HEK293 (cell line): Measurements from ENCODE around the gene NPTX1.

Source experiments
- GLI4 ChIP-seq: fragments of 450-650 bp; formaldehyde crosslinking; IDR thresholded peaks from 2 replicates; pipeline ENCODE4 v1.5.1; 2016; ENCODE audit warnings: missing biosample characterization, missing genetic modification characterization
- REST ChIP-seq: fragments of 450-650 bp; formaldehyde crosslinking; IDR thresholded peaks from 2 replicates; pipeline ENCODE4 v1.5.1; 2016; ENCODE audit warnings: missing biosample characterization, missing genetic modification characterization
- SP7 ChIP-seq: fragments of 450-650 bp; formaldehyde crosslinking; IDR thresholded peaks from 2 replicates; pipeline ENCODE4 v1.5.1; 2016; ENCODE audit warnings: missing biosample characterization, missing genetic modification characterization
- TCF7L2 ChIP-seq: IDR thresholded peaks from 2 replicates; pipeline ENCODE4 v1.6.1; 2011; ENCODE audit warnings: low read depth, mild to moderate bottlenecking, inconsistent platforms, low read length, moderate library complexity, borderline replicate concordance
- YY2 ChIP-seq: fragments of 450-650 bp; formaldehyde crosslinking; IDR thresholded peaks from 2 replicates; pipeline ENCODE4 v1.5.1; 2016; ENCODE audit warnings: missing biosample characterization, missing genetic modification characterization
- ZBTB20 ChIP-seq: fragments of 450-650 bp; formaldehyde crosslinking; IDR thresholded peaks from 2 replicates; pipeline ENCODE4 v1.5.1; 2016; ENCODE audit warnings: missing biosample characterization, missing genetic modification characterization
- ZBTB49 ChIP-seq: fragments of 450-650 bp; formaldehyde crosslinking; IDR thresholded peaks from 2 replicates; pipeline ENCODE4 v1.5.1; 2016; ENCODE audit warnings: missing biosample characterization, missing genetic modification characterization, low read depth
- ZEB2 ChIP-seq: fragments of 450-650 bp; formaldehyde crosslinking; IDR thresholded peaks from 2 replicates; pipeline ENCODE4 v1.5.1; 2016; ENCODE audit warnings: missing biosample characterization, missing genetic modification characterization
- ZFP3 ChIP-seq: fragments of 450-650 bp; formaldehyde crosslinking; IDR thresholded peaks from 2 replicates; pipeline ENCODE4 v1.5.1; 2016; ENCODE audit warnings: low read depth, missing biosample characterization, missing genetic modification characterization
- ZFP41 ChIP-seq: fragments of 450-650 bp; formaldehyde crosslinking; IDR thresholded peaks from 2 replicates; pipeline ENCODE4 v1.5.1; 2016; ENCODE audit warnings: missing biosample characterization, missing genetic modification characterization, borderline replicate concordance
- ZFP69B ChIP-seq: fragments of 450-650 bp; formaldehyde crosslinking; IDR thresholded peaks from 2 replicates; pipeline ENCODE4 v1.5.1; 2016; ENCODE audit warnings: missing biosample characterization, missing genetic modification characterization
- ZNF121 ChIP-seq: fragments of 450-650 bp; formaldehyde crosslinking; IDR thresholded peaks from 2 replicates; pipeline ENCODE4 v1.5.1; 2016; ENCODE audit warnings: missing biosample characterization, missing genetic modification characterization
- ZNF138 ChIP-seq: fragments of 450-650 bp; formaldehyde crosslinking; IDR thresholded peaks from 2 replicates; pipeline ENCODE4 v1.5.1; 2016; ENCODE audit warnings: missing biosample characterization, missing genetic modification characterization, borderline replicate concordance
- ZNF19 ChIP-seq: fragments of 450-650 bp; formaldehyde crosslinking; IDR thresholded peaks from 2 replicates; pipeline ENCODE4; 2016; ENCODE audit warnings: missing biosample characterization, missing genetic modification characterization, low read depth
- ZNF214 ChIP-seq: fragments of 450-650 bp; formaldehyde crosslinking; IDR thresholded peaks from 2 replicates; pipeline ENCODE4 v1.5.1; 2017; ENCODE audit warnings: missing biosample characterization, mild to moderate bottlenecking, missing genetic modification characterization, borderline replicate concordance
- ZNF280D ChIP-seq: fragments of 450-650 bp; formaldehyde crosslinking; IDR thresholded peaks from 2 replicates; pipeline ENCODE4 v1.5.1; 2016; ENCODE audit warnings: missing biosample characterization, missing genetic modification characterization
- ZNF335 ChIP-seq: fragments of 450-650 bp; formaldehyde crosslinking; conservative IDR thresholded peaks from 2 replicates; pipeline ENCODE4 v1.5.1; 2016; ENCODE audit warnings: missing biosample characterization, missing genetic modification characterization
- ZNF341 ChIP-seq: fragments of 450-650 bp; formaldehyde crosslinking; IDR thresholded peaks from 2 replicates; pipeline ENCODE4; 2016; ENCODE audit warnings: low read depth, missing biosample characterization, missing genetic modification characterization
- ZNF513 ChIP-seq: fragments of 450-650 bp; IDR thresholded peaks from 2 replicates; pipeline ENCODE4 v1.5.1; 2018; ENCODE audit warnings: missing biosample characterization, missing genetic modification characterization
- ZNF544 ChIP-seq: fragments of 450-650 bp; formaldehyde crosslinking; IDR thresholded peaks from 2 replicates; pipeline ENCODE4 v1.5.0; 2017; ENCODE audit warnings: missing biosample characterization, missing genetic modification characterization
- ZNF561 ChIP-seq: fragments of 450-650 bp; IDR thresholded peaks from 2 replicates; pipeline ENCODE4 v1.5.1; 2018; ENCODE audit warnings: missing biosample characterization, missing genetic modification characterization, borderline replicate concordance
- ZNF596 ChIP-seq: fragments of 450-650 bp; IDR thresholded peaks from 2 replicates; pipeline ENCODE4 v1.5.0; 2018; ENCODE audit warnings: missing biosample characterization, mild to moderate bottlenecking, missing genetic modification characterization, moderate library complexity
- ZNF658 ChIP-seq: fragments of 450-650 bp; formaldehyde crosslinking; IDR thresholded peaks from 2 replicates; pipeline ENCODE4; 2016; ENCODE audit warnings: missing biosample characterization, missing genetic modification characterization
- ZNF664 ChIP-seq: fragments of 450-650 bp; formaldehyde crosslinking; IDR thresholded peaks from 2 replicates; pipeline ENCODE4 v1.5.1; 2016; ENCODE audit warnings: missing biosample characterization, missing genetic modification characterization
- ZNF747 ChIP-seq: fragments of 450-650 bp; formaldehyde crosslinking; IDR thresholded peaks from 2 replicates; pipeline ENCODE4 v1.5.1; 2016; ENCODE audit warnings: missing biosample characterization, missing genetic modification characterization
- TF ChIP-seq, protein P1 (sequence below): fragments of 450-650 bp; formaldehyde crosslinking; IDR thresholded peaks from 2 replicates; pipeline ENCODE4 v1.5.1; 2016; ENCODE audit warnings: missing biosample characterization, missing genetic modification characterization
- TF ChIP-seq, protein P2 (sequence below): fragments of 450-650 bp; formaldehyde crosslinking; IDR thresholded peaks from 2 replicates; pipeline ENCODE4 v1.5.1; 2016; ENCODE audit warnings: missing biosample characterization, missing genetic modification characterization

The NPTX1 gene

DNA sequence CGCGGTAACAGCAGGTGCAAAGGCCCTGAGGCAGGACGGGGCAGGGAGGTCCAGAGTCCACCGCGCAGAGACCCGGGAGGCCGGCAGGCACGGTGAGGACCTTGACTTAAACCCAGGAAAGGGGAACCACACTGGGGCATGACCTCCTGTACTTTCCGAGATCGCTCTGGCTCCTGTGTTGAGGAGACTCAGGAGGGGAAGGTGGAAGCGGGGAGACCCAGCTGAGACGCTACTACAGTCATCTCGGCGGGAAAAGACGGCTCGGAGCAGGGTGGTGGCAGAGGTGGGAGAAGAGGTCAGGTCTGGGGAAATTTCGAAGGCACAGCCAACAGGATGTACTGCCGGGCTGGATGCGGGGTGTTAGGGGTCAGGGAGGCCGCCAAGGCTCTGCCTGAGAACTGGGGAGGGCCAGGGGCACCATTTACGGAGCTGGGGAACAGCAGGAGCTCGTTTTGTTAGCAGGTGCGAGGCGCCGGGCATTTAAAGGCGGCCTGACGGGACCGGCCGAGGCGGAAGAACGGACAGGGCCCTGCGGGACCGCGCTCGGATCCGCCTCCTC lies 22.3 kb downstream of the NPTX1 start (continued):
- TF ChIP-seq ZNF138 (tag by site-specific recombination) (no peak), ZBTB20 (no peak), SP7 (tag by site-specific recombination) (no peak), ZNF280D (tag by site-specific recombination) (peak; percentile 49; the same call in 1 of the 2 replicates), ZBTB49 (tag by site-specific recombination) (no peak), ZFP3 (tag by site-specific recombination) (no peak), ZNF513 (tag by site-specific recombination) (no peak), ZNF121 (tag by site-specific recombination) (no peak), REST (tag by site-specific recombination) (no peak), YY2 (tag by site-specific recombination) (no peak), ZNF19 (tag by site-specific recombination) (no peak), ZFP69B (tag by site-specific recombination) (no peak), ZNF341 (tag by site-specific recombination) (no peak), GLI4 (tag by site-specific recombination) (no peak), ZNF544 (tag by site-specific recombination) (no peak), ZNF658 (tag by site-specific recombination) (no peak), ZNF214 (tag by site-specific recombination) (no peak), ZFP41 (tag by site-specific recombination) (no peak), ZNF747 (tag by site-specific recombination) (no peak), ZNF335 (tag by site-specific recombination) (no peak; the same call in 1 of the 2 replicates), TCF7L2 (no peak), ZNF664 (tag by site-specific recombination) (no peak), ZNF596 (tag by site-specific recombination) (no peak), ZEB2 (no peak), ZNF561 (tag by site-specific recombination) (no peak)
- TF ChIP-seq, protein P1, sequence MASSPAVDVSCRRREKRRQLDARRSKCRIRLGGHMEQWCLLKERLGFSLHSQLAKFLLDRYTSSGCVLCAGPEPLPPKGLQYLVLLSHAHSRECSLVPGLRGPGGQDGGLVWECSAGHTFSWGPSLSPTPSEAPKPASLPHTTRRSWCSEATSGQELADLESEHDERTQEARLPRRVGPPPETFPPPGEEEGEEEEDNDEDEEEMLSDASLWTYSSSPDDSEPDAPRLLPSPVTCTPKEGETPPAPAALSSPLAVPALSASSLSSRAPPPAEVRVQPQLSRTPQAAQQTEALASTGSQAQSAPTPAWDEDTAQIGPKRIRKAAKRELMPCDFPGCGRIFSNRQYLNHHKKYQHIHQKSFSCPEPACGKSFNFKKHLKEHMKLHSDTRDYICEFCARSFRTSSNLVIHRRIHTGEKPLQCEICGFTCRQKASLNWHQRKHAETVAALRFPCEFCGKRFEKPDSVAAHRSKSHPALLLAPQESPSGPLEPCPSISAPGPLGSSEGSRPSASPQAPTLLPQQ (tag by site-specific recombination), result 0 out of 2 replicates have a peak, but pooled peaks have one; percentile 14
- TF ChIP-seq, protein P2, sequence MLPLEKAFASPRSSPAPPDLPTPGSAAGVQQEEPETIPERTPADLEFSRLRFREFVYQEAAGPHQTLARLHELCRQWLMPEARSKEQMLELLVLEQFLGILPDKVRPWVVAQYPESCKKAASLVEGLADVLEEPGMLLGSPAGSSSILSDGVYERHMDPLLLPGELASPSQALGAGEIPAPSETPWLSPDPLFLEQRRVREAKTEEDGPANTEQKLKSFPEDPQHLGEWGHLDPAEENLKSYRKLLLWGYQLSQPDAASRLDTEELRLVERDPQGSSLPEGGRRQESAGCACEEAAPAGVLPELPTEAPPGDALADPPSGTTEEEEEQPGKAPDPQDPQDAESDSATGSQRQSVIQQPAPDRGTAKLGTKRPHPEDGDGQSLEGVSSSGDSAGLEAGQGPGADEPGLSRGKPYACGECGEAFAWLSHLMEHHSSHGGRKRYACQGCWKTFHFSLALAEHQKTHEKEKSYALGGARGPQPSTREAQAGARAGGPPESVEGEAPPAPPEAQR (tag by site-specific recombination), result 0 out of 2 replicates have a peak, but pooled peaks have one; percentile 15
